GM18498 (cell line): ENCODE measurements around the gene FSIP2.
"Not testable (repeated sequence)": the region's sequence is repeated elsewhere in the genome, so short reads cannot be mapped to it uniquely, and the experiment has no call there.

Experiments used
- ATAC-seq: cut with Tn5 transposase; IDR thresholded peaks from one replicate; pipeline ENCODE4 v1.9.1; 2021; ENCODE audit warnings: mild to moderate bottlenecking, moderate library complexity; ENCODE audit not compliant: unreplicated experiment

The FSIP2 gene

GRCh38 chr2:185806783-185807182, 68.2 kb downstream of the FSIP2 start:
- ATAC-seq = no peak

GRCh38 chr2:185807351-185807750, 68.7 kb downstream of the FSIP2 start:
- ATAC-seq = no peak

- ATAC-seq = no peak
Measured at GRCh38 chr2:185811580-185811979, 73.0 kb downstream of the FSIP2 start.

- ATAC-seq = no peak
Measured at GRCh38 chr2:185813707-185814106, 75.1 kb downstream of the FSIP2 start.

GRCh38 chr2:185817991-185818390, 79.4 kb downstream of the FSIP2 start:
- ATAC-seq = no peak

- ATAC-seq = no peak
Measured at GRCh38 chr2:185821467-185821866, 82.9 kb downstream of the FSIP2 start.

- no peak for ATAC-seq
Measured at GRCh38 chr2:185823773-185824172, 85.2 kb downstream of the FSIP2 start.

- ATAC-seq = no peak
Measured at GRCh38 chr2:185825557-185825956, 87.0 kb downstream of the FSIP2 start.

GRCh38 chr2:185828326-185828725, 89.7 kb downstream of the FSIP2 start:
- ATAC-seq = no peak

- no peak for ATAC-seq
Measured at GRCh38 chr2:185833864-185834263, 95.3 kb downstream of the FSIP2 start.

GRCh38 chr2:185835974-185836373, 97.4 kb downstream of the FSIP2 start:
- no peak for ATAC-seq

GRCh38 chr2:185854885-185855284, 116.3 kb downstream of the FSIP2 start:
- no peak for ATAC-seq

GRCh38 chr2:185857691-185858090, 119.1 kb downstream of the FSIP2 start:
- no peak for ATAC-seq

- no peak for ATAC-seq
Measured at GRCh38 chr2:185859506-185859905, 120.9 kb downstream of the FSIP2 start.

- no peak for ATAC-seq
Measured at GRCh38 chr2:185860321-185860720, 121.7 kb downstream of the FSIP2 start.

GRCh38 chr2:185862657-185863398, 124.2 kb downstream of the FSIP2 start:
- no peak for ATAC-seq

GRCh38 chr2:185864468-185865260, 126.1 kb downstream of the FSIP2 start:
- ATAC-seq = not testable (repeated sequence)

- ATAC-seq = no peak
Measured at GRCh38 chr2:185875136-185875931, 136.7 kb downstream of the FSIP2 start.

GRCh38 chr2:185876234-185876633, 137.6 kb downstream of the FSIP2 start:
- ATAC-seq = no peak

GRCh38 chr2:185880396-185880795, 141.8 kb downstream of the FSIP2 start:
- ATAC-seq = no peak
